Right lung (tissue), 5 donors: Measurements from ENCODE around the gene TTC36. TPM values are rescaled to one million over a fixed set of nuclear protein-coding genes. Genes with fewer than 3 reads are reported as not detected.

ENCODE experiments used
- polyA plus RNA-seq, 5 donors: library from polyadenylated mRNA; unstranded; fragments of 120-200 nt; gene quantifications; one replicate each; pipeline versions ENCODE4 v1.2.1 to v1.2.3, GENCODE V29; 2013; ENCODE audit warnings: inconsistent platforms in 1 of 5, low replicate concordance in 1 of 5; ENCODE audit not compliant: insufficient read length in 5 of 5, insufficient read depth in 1 of 5

The TTC36 gene
- polyA plus RNA-seq, 5 donors = 0.55 to 1.2 (median 1.1) TPM

Other genes starting within 250 kb of the TTC36 start
- gene CD3E, start 222.7 kb upstream of the TTC36 start, polyA plus RNA-seq = 1 to 10 TPM in 4 of 5 donors, under 1 TPM in 1; 0.66 to 2.6 (median 1.5) TPM
- gene CD3D, start 184.8 kb upstream of the TTC36 start, polyA plus RNA-seq = 1 to 10 TPM in 3 of 5 donors, under 1 TPM in 1, not detected in 1; 0.67 to 1.6 (median 1.2) TPM
- 1 to 10 TPM in 1 of 5 donors, under 1 TPM in 4; 0.42 to 1.0 (median 0.58) TPM for gene CD3G, start 183.1 kb upstream of the TTC36 start, polyA plus RNA-seq
- gene UBE4A, start 167.9 kb upstream of the TTC36 start, polyA plus RNA-seq = 10 to 100 TPM; 29.6 to 47.8 (median 44.1) TPM
- 100 to 1,000 TPM; 349 to 500 (median 384) TPM for gene ATP5MG, start 125.9 kb upstream of the TTC36 start, polyA plus RNA-seq
- gene KMT2A, start 91.0 kb upstream of the TTC36 start, polyA plus RNA-seq = 10 to 100 TPM; 34.7 to 53.3 (median 49.3) TPM
- 10 to 100 TPM; 19.2 to 26.2 (median 25.4) TPM for gene TMEM25, start 3.7 kb downstream of the TTC36 start, polyA plus RNA-seq
- 10 to 100 TPM; 37.3 to 48.8 (median 44.0) TPM for gene IFT46, start 38.5 kb downstream of the TTC36 start, polyA plus RNA-seq
- gene ARCN1, start 44.9 kb downstream of the TTC36 start, polyA plus RNA-seq = 100 to 1,000 TPM; 153 to 171 (median 167) TPM
- gene PHLDB1, start 80.1 kb downstream of the TTC36 start, polyA plus RNA-seq = 100 to 1,000 TPM in 2 of 5 donors, 10 to 100 TPM in 3; 72.4 to 102 (median 87.0) TPM
- under 1 TPM; 0.08 to 0.35 (median 0.16) TPM for gene TREH, start 152.2 kb downstream of the TTC36 start, polyA plus RNA-seq